ENCODE measurements around the gene ERAP2. TPM values are rescaled to one million over a fixed set of nuclear protein-coding genes. Genes with fewer than 3 reads are reported as not detected.
A peak's percentile ranks its signal among the peaks of the same experiment; 100 is the strongest.

The ERAP2 gene
- total RNA-seq, 1 experiment from 2014 or later = 49.2 TPM

- peak; percentile 76 for DNase-seq (ENCODE audit: low read depth)
- in situ Hi-C loops (cut with HindIII; ENCODE audit: low pct_unique_long_range_greater_than_20kb, low sequenced_read_pairs) = no loop called here
These were observed 5.3 kb downstream of the ERAP2 start for GRCh38 chr5:96881511-96882115.

- in situ Hi-C loops (cut with HindIII; ENCODE audit: low pct_unique_long_range_greater_than_20kb, low sequenced_read_pairs) = no loop called here
- no peak for DNase-seq (ENCODE audit: low read depth)
These were observed 7.6 kb downstream of the ERAP2 start for GRCh38 chr5:96883871-96884270.

- in situ Hi-C loops (cut with HindIII; ENCODE audit: low pct_unique_long_range_greater_than_20kb, low sequenced_read_pairs) = no loop called here
- DNase-seq (ENCODE audit: low read depth) = no peak
These were observed 8.7 kb downstream of the ERAP2 start for GRCh38 chr5:96884995-96885394.

GRCh38 chr5:96885518-96886338, 9.4 kb downstream of the ERAP2 start:
- in situ Hi-C loops (cut with HindIII; ENCODE audit: low pct_unique_long_range_greater_than_20kb, low sequenced_read_pairs) = no loop called here
- peak; percentile 72 for DNase-seq (ENCODE audit: low read depth)

- in situ Hi-C loops (cut with HindIII; ENCODE audit: low pct_unique_long_range_greater_than_20kb, low sequenced_read_pairs) = no loop called here
- DNase-seq (ENCODE audit: low read depth) = peak; percentile 54
These were observed 17.0 kb downstream of the ERAP2 start for GRCh38 chr5:96893342-96893741.

- in situ Hi-C loops (cut with HindIII; ENCODE audit: low pct_unique_long_range_greater_than_20kb, low sequenced_read_pairs) = no loop called here
- no peak for DNase-seq (ENCODE audit: low read depth)
These were observed 20.0 kb downstream of the ERAP2 start for GRCh38 chr5:96896276-96896675.

GRCh38 chr5:96896806-96897205, 20.5 kb downstream of the ERAP2 start:
- in situ Hi-C loops (cut with HindIII; ENCODE audit: low pct_unique_long_range_greater_than_20kb, low sequenced_read_pairs) = no loop called here
- DNase-seq (ENCODE audit: low read depth) = no peak

- in situ Hi-C loops (cut with HindIII; ENCODE audit: low pct_unique_long_range_greater_than_20kb, low sequenced_read_pairs) = no loop called here
- DNase-seq (ENCODE audit: low read depth) = no peak
These were observed 25.1 kb downstream of the ERAP2 start for GRCh38 chr5:96901384-96901783.

- DNase-seq (ENCODE audit: low read depth) = no peak
- in situ Hi-C loops (cut with HindIII; ENCODE audit: low pct_unique_long_range_greater_than_20kb, low sequenced_read_pairs) = no loop called here
These were observed 25.5 kb downstream of the ERAP2 start for GRCh38 chr5:96901841-96902240.

- in situ Hi-C loops (cut with HindIII; ENCODE audit: low pct_unique_long_range_greater_than_20kb, low sequenced_read_pairs) = no loop called here
- no peak for DNase-seq (ENCODE audit: low read depth)
These were observed 26.6 kb downstream of the ERAP2 start for GRCh38 chr5:96902876-96903275.

- no peak for DNase-seq (ENCODE audit: low read depth)
- in situ Hi-C loops (cut with HindIII; ENCODE audit: low pct_unique_long_range_greater_than_20kb, low sequenced_read_pairs) = no loop called here
These were observed 27.0 kb downstream of the ERAP2 start for GRCh38 chr5:96903300-96903699.

GRCh38 chr5:96904054-96904931, 28.0 kb downstream of the ERAP2 start:
- DNase-seq (ENCODE audit: low read depth) = no peak
- in situ Hi-C loops (cut with HindIII; ENCODE audit: low pct_unique_long_range_greater_than_20kb, low sequenced_read_pairs) = no loop called here

- DNase-seq (ENCODE audit: low read depth) = no peak
- in situ Hi-C loops (cut with HindIII; ENCODE audit: low pct_unique_long_range_greater_than_20kb, low sequenced_read_pairs) = no loop called here
These were observed 29.6 kb downstream of the ERAP2 start for GRCh38 chr5:96905864-96906263.

GRCh38 chr5:96909003-96909402, 32.7 kb downstream of the ERAP2 start:
- DNase-seq (ENCODE audit: low read depth) = no peak
- in situ Hi-C loops (cut with HindIII; ENCODE audit: low pct_unique_long_range_greater_than_20kb, low sequenced_read_pairs) = no loop called here

GRCh38 chr5:96909435-96909834, 33.1 kb downstream of the ERAP2 start:
- in situ Hi-C loops (cut with HindIII; ENCODE audit: low pct_unique_long_range_greater_than_20kb, low sequenced_read_pairs) = no loop called here

GRCh38 chr5:96911139-96911538, 34.8 kb downstream of the ERAP2 start:
- in situ Hi-C loops (cut with HindIII; ENCODE audit: low pct_unique_long_range_greater_than_20kb, low sequenced_read_pairs) = no loop called here
- DNase-seq (ENCODE audit: low read depth) = no peak

More at GRCh38 chr5:96909435-96909834, 33.1 kb downstream of the ERAP2 start:
- no peak for DNase-seq (ENCODE audit: low read depth)

GRCh38 chr5:96913233-96913632, 36.9 kb downstream of the ERAP2 start:
- in situ Hi-C loops (cut with HindIII; ENCODE audit: low pct_unique_long_range_greater_than_20kb, low sequenced_read_pairs) = no loop called here

GRCh38 chr5:96919754-96920197, 43.5 kb downstream of the ERAP2 start:
- in situ Hi-C loops (cut with HindIII; ENCODE audit: low pct_unique_long_range_greater_than_20kb, low sequenced_read_pairs) = no loop called here
- no peak for DNase-seq (ENCODE audit: low read depth)

More at GRCh38 chr5:96913233-96913632, 36.9 kb downstream of the ERAP2 start:
- DNase-seq (ENCODE audit: low read depth) = no peak
